Measurements from ENCODE around the gene RCOR2. TPM values are rescaled to one million over a fixed set of nuclear protein-coding genes. Genes with fewer than 3 reads are reported as not detected.
"Not testable (repeated sequence)": the region's sequence is repeated elsewhere in the genome, so short reads cannot be mapped to it uniquely, and the experiment has no call there.

Gene RCOR2
- total RNA-seq = 1 to 10 TPM; 2.3 to 8.3 TPM
- long read RNA-seq = 0 reads

GRCh38 chr11:63916837-63917691 is at the start of gene RCOR2:
TSS of gene RCOR2 (minus strand) at chr11:63917164. CDS start at chr11:63916456, 708 bp downstream.
- intact Hi-C loops (cut with DNase I) = no loop called here
- DNase-seq = peak; percentile 86
- ATAC-seq = peak; percentile 36 to 47

- ATAC-seq = no peak
- intact Hi-C loops (cut with DNase I) = no loop called here
- DNase-seq = no peak
Observed at GRCh38 chr11:63966444-63966843, 49.5 kb upstream of the RCOR2 start.

GRCh38 chr11:63963895-63964294 is 46.9 kb upstream of the RCOR2 start:
- intact Hi-C loops (cut with DNase I); DNase-seq; ATAC-seq: not testable (repeated sequence)

GRCh38 chr11:63961608-63962412 is 44.8 kb upstream of the RCOR2 start:
- no peak for DNase-seq
- intact Hi-C loops (cut with DNase I) = no loop called here

GRCh38 chr11:63958008-63958407 is 41.0 kb upstream of the RCOR2 start:
- no peak for ATAC-seq
- intact Hi-C loops (cut with DNase I) = no loop called here

More at GRCh38 chr11:63961608-63962412, 44.8 kb upstream of the RCOR2 start:
- ATAC-seq = peak in 1 of 2 donors; percentile 60

GRCh38 chr11:63952570-63952969 is 35.6 kb upstream of the RCOR2 start:
- ATAC-seq (no peak), DNase-seq (no peak)
- intact Hi-C loops (cut with DNase I) = no loop called here

More at GRCh38 chr11:63958008-63958407, 41.0 kb upstream of the RCOR2 start:
- DNase-seq = no peak

GRCh38 chr11:63951779-63952536 is 35.0 kb upstream of the RCOR2 start:
- intact Hi-C loops (cut with DNase I) = no loop called here
- DNase-seq (no peak), ATAC-seq (no peak)

- ATAC-seq = peak; percentile 81 to 87
- DNase-seq = peak; percentile 71
- intact Hi-C loops (cut with DNase I) = loop anchor here (1.0 to 10.0 kb wide), 3 partner anchors 108 to 181 kb away; partner anchors contain the start of genes MARK2 (in 1 of the 2) and ZFTA (in 1 of the 2)
Observed at GRCh38 chr11:63945477-63946163, 28.7 kb upstream of the RCOR2 start.

- intact Hi-C loops (cut with DNase I) = loop anchor here (1.0 to 10.0 kb wide), 4 partner anchors 108 to 180 kb away; partner anchors contain the start of genes ZFTA (in 2 of the 2) and MARK2 (in 1 of the 2)
- peak; percentile 45 for DNase-seq
- ATAC-seq = peak; percentile 75 to 83
Observed at GRCh38 chr11:63944987-63945386, 28.0 kb upstream of the RCOR2 start.

GRCh38 chr11:63942803-63943202 is 25.8 kb upstream of the RCOR2 start:
- intact Hi-C loops (cut with DNase I) = loop anchor here (5.0 to 10.0 kb wide), 2 partner anchors 176 to 178 kb away; partner anchors contain the start of gene ZFTA (in 2 of the 2)
- DNase-seq (no peak), ATAC-seq (no peak)

- ATAC-seq (no peak), DNase-seq (no peak)
- intact Hi-C loops (cut with DNase I) = loop anchor here (5.0 to 10.0 kb wide), 2 partner anchors 175 to 177 kb away; partner anchors contain the start of gene ZFTA (in 2 of the 2)
Observed at GRCh38 chr11:63941901-63942300, 24.9 kb upstream of the RCOR2 start.

- DNase-seq (no peak), ATAC-seq (no peak)
- intact Hi-C loops (cut with DNase I) = loop anchor here (5.0 to 10.0 kb wide), 2 partner anchors 173 to 176 kb away; partner anchors contain the start of gene ZFTA (in 2 of the 2)
Observed at GRCh38 chr11:63940786-63941185, 23.8 kb upstream of the RCOR2 start.

- ATAC-seq (peak in 1 of 2 donors; percentile 2), DNase-seq (no peak)
- intact Hi-C loops (cut with DNase I) = no loop called here
Observed at GRCh38 chr11:63939397-63939891, 22.5 kb upstream of the RCOR2 start.

- ATAC-seq (peak; percentile 96 to 98), DNase-seq (peak; percentile 94)
- intact Hi-C loops (cut with DNase I) = no loop called here
Observed at GRCh38 chr11:63938479-63939396, 21.8 kb upstream of the RCOR2 start, which contains the start of gene NAA40. TSS of gene NAA40 (plus strand) at chr11:63939002. CDS start at chr11:63939097, 95 bp downstream.

GRCh38 chr11:63937713-63938478 is 20.9 kb upstream of the RCOR2 start:
- intact Hi-C loops (cut with DNase I) = no loop called here
- DNase-seq = no peak
- ATAC-seq = peak in 1 of 2 donors; percentile 17

- no peak for DNase-seq
- intact Hi-C loops (cut with DNase I) = no loop called here
- peak in 1 of 2 donors; percentile 43 for ATAC-seq
Observed at GRCh38 chr11:63933459-63933858, 16.5 kb upstream of the RCOR2 start.
